IPS-18c (cell line): ENCODE measurements around the gene DCBLD2.
"Not testable (repeated sequence)": the region's sequence is repeated elsewhere in the genome, so short reads cannot be mapped to it uniquely, and the experiment has no call there.

Experiments
- H3K4me3 ChIP-seq: 2 replicates; pipeline ENCODE4 v1.7.0; 2013; ENCODE audit warnings: low read depth, mild to moderate bottlenecking, low read length, moderate library complexity; ENCODE audit not compliant: insufficient read depth
- H3K9me3 ChIP-seq: one replicate; pipeline ENCODE4 v1.6.1; 2013; ENCODE audit warnings: mild to moderate bottlenecking, low read length, moderate library complexity; ENCODE audit not compliant: control insufficient read depth, insufficient read depth

Gene DCBLD2

DNA sequence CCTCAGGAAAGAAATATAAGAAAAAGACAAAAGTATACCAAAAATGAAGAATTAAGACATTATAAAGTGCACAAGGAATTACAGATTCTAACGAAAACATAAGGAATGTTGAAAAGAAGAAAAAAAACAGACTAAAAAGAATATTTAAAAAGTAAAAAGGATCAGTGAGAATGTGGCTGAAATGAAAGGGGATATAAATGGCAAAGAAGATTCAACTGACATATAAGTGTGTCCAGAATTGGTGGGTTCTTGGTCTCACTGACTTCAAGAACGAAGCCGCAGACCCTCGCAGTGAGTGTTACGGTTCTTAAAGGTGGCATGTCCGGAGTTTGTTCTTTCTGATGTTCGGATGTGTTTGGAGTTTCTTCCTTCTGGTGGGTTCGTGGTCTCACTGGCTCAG, 44.8 kb downstream of the DCBLD2 start:
- H3K4me3 ChIP-seq: no peak overlapping the region

DNA sequence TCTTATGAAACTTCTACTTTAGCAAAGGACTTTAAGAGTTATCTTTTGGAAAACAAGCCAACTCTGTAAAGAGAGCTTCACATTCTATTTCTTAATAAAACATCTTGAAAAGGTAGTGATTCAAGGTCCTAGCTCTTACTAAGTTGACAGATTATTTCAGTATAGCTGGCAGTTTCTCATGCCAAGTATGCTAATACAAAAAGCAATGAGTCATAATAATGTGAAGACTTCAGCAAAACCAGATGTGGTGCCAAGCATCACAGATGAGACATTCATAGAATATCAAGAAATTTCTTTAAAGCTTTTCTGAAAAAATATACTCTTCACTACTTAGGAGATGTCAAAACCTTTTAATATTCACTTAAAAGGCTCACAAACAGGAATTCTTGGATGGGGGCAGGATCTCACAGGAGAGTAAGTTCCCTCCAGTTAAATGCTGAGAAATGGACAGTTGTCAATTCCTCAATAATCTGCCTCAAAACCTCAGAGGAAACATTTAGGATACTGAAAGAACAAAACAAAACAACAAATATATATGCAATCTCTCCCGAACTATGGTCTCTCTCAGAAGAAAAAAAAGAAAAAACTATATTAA, 45.6 kb downstream of the DCBLD2 start:
- no peak overlapping the region for H3K4me3 ChIP-seq
- H3K9me3 ChIP-seq: no peaks in the 10 kb centered on the region

More for the DNA sequence above, 44.8 kb downstream of the DCBLD2 start:
- H3K9me3 ChIP-seq: no peaks in the 10 kb centered on the region

DNA sequence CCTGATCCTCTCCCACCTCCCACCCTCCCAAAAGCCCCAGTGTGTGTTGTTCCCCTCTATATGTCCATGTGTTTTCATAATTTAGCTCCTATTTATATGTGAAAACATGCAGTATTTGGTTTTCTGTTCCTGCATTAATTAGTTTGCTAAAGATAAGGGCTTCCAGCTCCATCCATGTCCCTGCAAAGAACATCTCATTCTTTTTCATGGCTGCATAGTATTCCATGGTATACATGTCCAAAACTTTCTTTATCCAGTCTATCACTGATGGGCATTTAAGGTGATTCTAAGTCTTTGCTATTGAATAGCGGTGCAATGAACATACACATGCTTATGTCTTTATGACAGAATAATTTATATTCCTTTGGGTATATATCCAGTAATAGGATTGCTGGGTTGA, 53.4 kb downstream of the DCBLD2 start:
- H3K9me3 ChIP-seq: no peaks in the 10 kb centered on the region
- no peak overlapping the region for H3K4me3 ChIP-seq

DNA sequence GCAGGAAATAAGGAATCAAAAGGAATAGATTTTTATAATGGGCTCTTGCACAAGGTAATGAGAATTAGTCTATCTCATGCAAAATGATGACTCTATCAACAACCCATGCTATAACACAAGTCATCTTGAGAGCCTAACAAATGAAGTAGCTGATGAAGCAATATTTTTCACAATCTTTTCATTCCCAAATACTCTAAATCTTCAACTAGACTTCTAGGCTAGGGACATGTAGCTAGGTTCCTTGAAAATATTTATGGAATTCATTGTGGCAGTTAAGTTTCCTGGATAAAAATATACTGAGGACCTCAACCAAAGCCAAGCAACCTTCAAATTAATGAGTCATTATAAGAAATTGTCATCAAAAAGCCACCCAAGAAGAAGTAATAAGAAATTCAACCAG, 55.4 kb downstream of the DCBLD2 start:
- H3K9me3 ChIP-seq: no peaks in the 10 kb centered on the region
- H3K4me3 ChIP-seq: no peak overlapping the region

DNA sequence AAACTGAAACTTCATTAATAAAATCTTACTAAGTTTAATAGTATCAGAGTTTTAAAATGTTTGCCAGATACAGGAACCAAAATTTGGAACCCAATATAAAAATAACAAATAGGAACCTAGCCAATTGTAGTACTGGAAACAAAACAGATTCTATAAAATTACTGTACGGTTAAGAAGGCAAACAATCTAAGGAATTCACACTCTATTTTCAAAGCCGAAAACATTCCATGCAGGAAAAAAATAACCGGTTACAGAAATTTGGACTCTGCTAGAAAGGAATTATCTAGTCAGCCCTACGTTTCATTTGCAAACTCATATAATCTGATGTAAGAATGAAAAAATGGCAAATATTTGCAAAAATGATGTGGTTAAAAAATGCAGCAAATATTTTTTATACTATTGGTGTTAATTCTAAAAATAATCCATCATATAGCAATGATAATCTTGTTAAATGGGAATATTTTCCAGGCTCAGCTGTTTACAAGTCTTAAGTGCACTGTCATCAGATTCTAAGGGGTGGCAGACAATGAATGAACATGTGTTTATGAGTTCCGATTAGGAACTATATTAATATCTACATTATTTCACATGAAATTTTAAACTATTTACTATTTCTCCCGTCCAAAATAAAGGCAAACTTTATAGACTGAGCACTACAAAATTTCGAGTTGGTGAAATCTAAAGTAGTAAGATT, 58.1 kb downstream of the DCBLD2 start:
- no peak overlapping the region for H3K4me3 ChIP-seq
- H3K9me3 ChIP-seq: no peaks in the 10 kb centered on the region

DNA sequence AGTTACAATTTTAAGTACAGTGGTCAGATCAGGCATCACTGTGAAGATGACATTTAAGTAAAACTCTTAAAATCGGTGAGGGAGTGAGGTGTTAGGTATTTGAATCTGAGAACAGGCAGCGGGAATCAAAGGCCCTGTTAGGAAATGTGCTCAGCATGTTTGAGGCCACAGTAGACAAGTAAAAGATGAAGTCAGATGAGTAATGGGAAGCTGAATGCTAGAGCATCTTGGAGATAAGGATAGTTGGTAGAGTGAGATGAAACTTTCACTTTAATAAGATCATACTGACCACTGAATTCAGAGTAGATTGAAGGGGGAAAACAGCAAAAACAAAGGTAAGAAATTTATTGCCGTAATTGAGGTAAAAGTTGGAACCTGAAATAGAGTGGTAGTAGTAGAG, 61.6 kb downstream of the DCBLD2 start:
- no peaks in the 10 kb centered on the region for H3K9me3 ChIP-seq
- H3K4me3 ChIP-seq: no peak overlapping the region

DNA sequence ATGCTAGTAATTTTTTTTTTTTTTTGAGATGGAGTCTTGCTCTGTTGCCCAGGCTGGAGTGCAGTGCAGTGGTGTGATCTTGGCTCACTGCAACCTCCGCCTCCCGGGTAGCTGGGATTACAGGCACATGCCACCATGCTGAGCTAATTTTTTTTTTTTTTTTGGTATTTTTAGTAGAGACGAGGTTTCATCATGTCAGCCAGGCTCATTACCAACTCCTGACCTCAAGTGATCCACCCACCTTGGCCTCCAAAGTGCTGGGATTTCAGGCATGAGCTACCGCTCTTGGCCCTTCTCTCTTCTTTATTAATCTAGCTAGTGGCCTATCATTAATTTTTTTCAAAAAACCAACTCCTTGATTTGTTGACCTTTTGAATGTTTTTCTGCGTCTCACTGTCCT, 70.4 kb downstream of the DCBLD2 start:
- H3K4me3 ChIP-seq, H3K9me3 ChIP-seq: not testable (repeated sequence)

DNA sequence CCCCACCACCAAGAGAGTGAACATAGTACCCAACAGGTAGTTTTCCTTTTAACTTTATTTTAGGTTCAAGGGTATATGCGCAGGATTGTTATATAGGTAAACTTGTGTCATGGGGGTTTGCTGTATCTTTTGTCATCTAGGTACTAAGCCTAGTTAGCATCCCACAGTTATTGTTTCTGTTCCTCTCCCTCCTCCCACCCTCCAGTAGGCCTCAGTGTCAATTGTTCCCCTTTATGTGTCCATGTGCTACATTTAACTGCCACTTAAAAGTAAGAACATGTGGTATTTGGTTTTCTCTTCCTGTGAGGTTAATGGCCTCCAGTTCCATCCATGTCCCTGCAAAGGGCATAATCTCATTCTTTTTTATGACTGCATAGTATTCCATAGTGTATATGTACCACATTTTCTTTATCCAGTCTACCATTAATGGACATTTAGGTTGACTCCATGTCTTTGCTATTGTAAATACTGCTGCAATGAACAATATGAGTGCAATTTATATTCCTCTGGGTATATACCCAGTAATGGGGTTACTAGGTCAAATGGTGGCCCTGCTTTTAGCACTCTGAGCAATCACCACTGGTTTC, 72.2 kb downstream of the DCBLD2 start:
- Histone ChIP-seq H3K9me3 (peaks cover 4% of the 10 kb centered on the region), H3K4me3 (no peak overlapping the region)

DNA sequence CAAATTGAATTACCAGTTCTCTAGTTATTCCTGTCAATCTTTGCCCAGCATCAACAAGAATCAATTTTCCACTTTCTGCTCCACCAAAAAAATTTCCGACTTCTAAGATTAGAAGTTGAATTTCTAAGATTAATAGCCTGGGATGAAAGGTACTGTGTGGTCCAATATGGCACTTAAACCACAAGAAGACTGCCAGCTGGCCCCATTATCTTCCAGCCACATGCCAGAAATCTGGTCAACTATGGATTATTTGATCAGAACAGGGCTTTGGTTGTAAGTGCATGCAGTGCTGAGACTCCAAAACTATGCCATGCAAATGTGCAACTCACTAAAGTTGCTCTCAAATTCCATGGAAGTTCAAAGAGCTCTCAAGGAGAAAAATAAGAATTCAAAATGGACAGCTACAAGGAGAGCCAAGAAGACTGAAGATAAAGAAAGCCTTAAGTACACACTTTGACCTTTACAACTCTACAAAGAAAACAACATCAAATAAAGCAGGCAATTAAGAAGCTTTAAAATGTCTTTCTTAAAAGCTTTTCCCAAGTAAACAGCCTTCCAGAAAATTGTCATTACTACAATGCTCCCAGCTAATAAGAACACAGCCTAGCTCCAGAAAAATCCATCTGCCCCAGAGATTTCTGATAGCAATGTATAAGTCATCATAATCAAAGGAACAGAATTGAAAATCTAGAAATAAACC, 74.1 kb downstream of the DCBLD2 start:
- Histone ChIP-seq H3K4me3 (no peak overlapping the region), H3K9me3 (no peaks in the 10 kb centered on the region)

DNA sequence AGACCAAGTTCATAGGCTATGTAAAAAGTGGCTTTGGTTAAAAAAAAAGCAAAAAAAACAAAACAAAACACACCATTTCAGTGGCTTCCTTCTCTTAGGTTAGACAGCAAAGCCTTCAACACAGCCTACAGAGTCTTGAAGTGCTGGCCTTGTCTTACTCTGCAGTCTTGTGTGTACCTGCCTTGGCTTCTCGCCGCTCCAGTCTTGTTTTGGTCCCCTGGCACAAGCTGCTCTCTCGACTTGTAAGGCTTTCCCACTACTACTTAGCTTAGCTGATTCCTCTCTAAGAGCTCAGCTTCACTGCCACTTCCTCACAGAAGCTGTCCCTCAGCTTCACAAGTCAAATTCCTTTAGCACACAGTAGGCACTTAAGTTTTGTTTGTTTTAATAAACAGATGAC, 75.4 kb downstream of the DCBLD2 start:
- H3K9me3 ChIP-seq: no peaks in the 10 kb centered on the region
- H3K4me3 ChIP-seq: no peak overlapping the region

DNA sequence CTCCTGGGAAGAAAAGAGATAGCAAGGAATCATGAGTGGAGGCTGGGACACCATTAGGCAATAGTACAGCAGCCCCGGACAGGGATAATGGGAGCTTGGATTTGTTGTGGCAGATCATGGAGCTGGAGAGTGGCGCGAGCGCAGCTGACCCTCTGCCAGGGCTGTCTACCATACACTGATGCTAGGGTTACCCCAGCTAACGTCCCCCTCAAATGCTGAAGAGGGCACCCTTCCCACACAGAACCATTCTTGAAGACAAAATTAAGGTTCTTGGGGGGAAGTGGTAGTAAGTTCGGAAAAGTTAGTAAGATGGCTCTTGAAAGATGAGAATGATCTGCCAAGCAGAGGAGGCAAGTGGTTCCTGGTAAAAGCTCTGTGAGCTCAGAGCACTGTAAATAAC, 77.2 kb downstream of the DCBLD2 start:
- Histone ChIP-seq H3K9me3 (no peaks in the 10 kb centered on the region), H3K4me3 (no peak overlapping the region)

DNA sequence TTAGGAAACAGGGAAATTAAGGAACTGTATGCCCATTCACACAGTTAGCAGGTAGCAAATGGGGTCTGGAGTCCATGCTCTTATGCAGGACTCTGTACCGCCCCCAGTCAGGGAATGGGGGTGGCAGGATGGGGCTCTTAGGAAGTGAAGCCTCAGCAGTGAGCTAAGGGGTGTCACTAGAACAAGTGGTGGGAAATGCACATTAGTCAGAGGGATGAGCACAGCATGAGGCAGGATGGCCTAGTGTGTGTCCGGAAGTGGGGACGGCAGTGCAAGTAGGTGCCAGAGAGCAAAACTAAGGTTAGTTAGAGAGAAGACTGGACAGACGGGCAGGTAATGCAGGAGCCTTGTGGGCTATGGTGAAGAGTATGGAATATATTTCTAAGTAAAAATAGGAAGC, 77.7 kb downstream of the DCBLD2 start:
- Histone ChIP-seq H3K9me3 (no peaks in the 10 kb centered on the region), H3K4me3 (no peak overlapping the region)

DNA sequence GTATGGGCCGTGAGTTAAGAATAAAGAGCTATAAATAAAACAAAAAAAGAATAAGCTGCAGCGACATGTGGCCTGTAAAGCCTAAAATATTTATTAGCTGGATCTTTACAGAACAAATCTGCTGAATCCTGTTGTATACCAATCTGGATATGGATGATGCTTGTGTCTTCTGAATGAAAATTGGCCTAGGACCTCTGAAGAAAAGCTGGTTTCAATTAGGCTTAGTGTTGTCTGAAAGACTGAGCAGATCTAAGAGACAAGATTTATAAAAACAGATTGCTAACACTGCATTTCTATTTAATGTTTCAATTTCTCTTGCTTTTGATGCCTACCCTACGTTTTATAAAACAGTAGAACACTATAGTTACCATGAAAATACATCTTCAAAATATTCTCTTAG, 80.4 kb downstream of the DCBLD2 start:
- no peak overlapping the region for H3K4me3 ChIP-seq

DNA sequence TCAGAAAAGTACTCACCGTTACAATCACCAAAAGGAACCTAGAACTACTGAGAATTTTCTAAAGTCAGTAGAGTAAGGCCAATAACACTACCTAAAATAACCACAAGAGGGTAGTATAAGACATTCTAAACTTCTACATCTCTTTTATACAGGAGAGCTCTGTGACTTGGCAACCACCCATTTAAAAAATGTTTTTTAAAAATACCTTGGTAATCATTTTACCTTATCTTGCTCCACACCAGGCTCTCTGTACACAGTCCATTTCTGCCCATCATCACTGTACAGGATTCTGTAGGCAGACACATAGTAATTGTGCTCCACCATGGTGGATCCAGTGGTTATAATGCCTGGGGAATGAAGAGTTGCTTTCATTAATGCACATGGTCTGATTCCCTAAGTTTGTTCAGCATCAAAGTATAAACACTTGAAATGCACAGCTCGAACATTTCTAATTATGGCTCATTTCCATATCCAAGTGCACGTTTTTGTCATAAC, 83.9 kb downstream of the DCBLD2 start:
- H3K4me3 ChIP-seq: no peak overlapping the region

More for the DNA sequence above, 80.4 kb downstream of the DCBLD2 start:
- H3K9me3 ChIP-seq: no peaks in the 10 kb centered on the region

DNA sequence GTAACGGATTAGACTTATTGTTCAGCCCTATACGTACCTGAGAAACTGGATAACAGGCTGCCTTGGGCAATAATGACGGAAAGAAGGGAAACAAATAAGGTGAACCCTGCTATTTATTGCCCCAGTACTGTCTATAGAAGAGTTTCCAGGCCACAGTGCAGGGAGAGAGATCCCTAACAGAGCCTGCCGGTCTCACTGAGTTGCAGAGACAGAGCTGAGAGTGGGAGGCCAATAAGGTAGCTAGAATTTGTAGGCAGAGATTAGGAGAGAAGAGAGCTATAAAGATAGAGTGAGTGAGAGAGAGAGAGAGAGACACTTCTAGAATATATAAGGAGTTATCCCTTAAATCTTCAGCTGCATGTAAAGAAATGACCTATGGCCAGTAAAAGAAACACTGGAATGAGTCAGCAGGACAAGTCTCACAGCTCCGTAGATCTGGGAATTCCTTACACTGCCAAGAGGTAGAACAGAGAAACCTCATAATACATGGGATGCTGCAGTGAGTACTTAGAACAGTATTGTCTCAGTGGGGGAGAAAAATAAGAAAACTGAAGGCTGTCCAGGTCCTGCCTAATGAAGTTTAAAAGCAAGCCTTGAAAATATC, 86.6 kb downstream of the DCBLD2 start:
- Histone ChIP-seq H3K9me3 (no peaks in the 10 kb centered on the region), H3K4me3 (no peak overlapping the region)

More for the DNA sequence above, 83.9 kb downstream of the DCBLD2 start:
- H3K9me3 ChIP-seq: no peaks in the 10 kb centered on the region

DNA sequence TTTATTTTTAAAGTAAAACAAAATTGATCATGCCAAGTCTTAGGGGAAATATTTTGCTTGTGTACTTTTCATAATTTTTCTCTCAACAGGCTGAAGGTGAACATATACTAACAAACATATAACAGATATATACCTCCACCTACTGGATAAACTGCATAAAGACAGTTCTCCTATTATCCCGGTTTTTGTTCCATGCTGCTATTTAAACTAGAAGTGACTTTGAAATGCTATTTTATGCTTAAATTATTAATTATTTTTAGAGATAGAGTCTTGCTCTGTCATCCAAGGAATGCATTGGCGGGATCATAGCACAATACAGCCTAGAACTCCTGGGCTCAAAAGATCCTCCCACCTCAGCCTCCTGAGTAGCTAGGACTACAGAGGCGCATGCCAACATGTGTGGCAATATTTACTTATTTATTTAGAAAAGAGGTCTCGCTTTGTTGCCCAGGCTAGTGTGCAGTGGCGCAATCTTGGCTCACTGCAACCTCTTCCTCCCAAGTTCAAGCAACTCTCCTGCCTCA, 88.6 kb downstream of the DCBLD2 start:
- Histone ChIP-seq H3K9me3 (no peaks in the 10 kb centered on the region), H3K4me3 (no peak overlapping the region)

DNA sequence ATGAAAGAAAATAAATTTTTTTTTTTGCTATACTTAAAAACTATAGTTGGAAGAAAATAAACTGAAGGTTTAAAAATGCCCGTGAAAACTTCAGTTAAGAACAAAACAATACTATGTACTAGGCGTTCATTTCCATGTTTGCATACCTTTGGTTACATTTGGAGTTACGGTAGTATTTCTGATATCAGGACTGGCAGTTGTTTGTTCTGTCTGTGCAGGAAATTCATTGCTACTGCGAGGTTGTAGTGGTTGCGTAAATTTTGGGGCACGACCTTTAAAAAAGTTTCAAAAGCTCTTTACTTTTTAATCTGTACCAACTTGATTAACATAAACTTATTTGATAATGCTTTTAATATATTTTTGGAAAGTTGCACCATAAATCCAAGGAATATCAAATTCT, 90.4 kb downstream of the DCBLD2 start:
- Histone ChIP-seq H3K4me3 (no peak overlapping the region), H3K9me3 (no peaks in the 10 kb centered on the region)
